ENCODE results near the gene ATG5.
"Not testable (repeated sequence)": the region's sequence is repeated elsewhere in the genome, so short reads cannot be mapped to it uniquely, and the experiment has no call there.

Gene ATG5

DNA sequence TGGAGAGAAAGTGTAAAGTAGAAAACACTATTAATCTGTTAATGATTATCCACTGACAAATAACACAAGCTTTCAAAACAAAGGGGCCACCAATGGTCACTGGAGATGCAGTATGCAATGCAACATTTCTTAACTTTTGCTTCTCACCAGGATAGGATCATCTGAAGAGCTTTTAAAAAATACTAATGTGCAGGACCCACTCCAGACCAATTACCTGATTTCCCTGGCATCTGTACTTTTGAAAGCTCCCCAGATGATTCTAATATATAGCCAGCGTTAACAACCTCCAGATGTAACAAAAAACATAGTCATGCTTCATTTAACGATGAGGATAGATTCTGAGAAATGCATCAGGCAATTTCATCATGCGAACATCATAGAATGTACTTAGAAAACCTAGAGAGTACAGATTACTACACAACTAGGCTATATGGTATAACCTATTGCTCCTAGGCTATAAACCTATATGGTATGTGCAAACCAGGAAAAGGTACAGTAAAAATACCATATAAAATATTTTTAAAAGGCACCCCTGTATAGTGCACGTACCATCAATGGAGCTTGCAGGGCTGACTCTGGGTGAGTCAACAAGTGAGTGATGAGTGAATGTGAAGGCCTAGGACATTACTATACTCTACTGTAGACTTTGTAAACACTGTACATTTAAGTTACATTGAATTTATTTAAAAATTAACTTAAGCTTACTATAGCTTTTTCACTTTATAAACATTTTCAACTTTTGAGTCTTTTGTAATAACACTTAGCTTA lies 69.2 kb downstream of the ATG5 start:
- no peak for DNase-seq

DNA sequence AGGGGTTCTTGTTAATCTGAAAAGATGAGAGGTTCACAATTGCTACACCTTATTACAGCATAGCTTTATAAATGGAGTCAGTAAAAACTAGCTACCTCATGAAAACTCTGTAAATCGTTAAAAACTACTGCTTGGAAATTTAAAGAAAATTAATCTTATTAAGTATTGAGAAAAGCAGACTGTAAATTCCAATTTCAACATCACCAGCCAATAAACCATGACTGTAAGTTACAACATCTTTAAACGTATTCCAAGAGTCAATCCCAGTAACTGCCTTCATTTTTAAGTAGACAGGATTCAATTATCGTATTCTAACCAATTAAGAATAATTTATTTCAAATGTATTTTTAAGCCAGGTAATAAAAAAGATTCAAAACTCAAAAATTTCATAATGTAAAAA lies 70.3 kb downstream of the ATG5 start:
- DNase-seq = no peak

- DNase-seq = no peak
Observed at GRCh38 chr6:106254636-106255035, 70.9 kb downstream of the ATG5 start.

DNA sequence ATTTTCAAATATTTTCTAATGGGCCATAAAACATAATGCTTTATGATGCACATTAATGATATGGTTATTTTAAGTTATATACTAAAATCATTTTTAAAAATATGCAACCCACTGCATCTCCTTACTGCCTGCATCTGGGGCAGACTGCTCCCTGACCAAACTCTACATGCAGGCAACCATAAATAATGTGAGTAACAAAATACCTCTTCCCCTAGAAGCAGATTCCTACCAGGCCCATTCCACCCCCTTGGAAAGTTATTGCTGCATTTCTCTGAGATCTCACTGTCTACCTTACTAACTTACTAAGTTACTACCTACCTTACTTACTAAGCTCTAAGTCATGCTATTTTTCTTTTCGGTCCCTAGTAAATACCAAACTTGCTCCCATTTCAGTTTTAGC lies 71.8 kb downstream of the ATG5 start:
- DNase-seq = no peak

- no peak for DNase-seq
Observed at GRCh38 chr6:106253172-106253571, 72.4 kb downstream of the ATG5 start.

DNA sequence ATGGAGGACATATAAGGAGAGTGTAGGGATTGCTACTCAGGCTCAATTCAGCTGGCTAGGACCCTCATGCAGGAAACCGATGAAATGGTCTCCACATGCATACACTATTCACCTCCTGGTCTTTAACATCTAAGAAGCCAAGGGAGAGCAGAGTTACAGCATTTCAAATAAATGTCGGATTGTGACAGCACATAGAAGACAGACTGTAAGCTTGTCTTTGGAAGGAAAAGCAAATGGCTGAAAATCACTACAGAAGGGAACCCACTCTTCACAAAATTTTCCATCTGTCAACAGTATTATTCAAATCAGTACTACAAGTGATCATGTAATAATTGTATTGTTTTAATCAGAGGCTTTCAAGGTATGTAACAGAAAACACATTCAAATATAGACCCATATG lies 72.9 kb downstream of the ATG5 start:
- DNase-seq = no peak

DNA sequence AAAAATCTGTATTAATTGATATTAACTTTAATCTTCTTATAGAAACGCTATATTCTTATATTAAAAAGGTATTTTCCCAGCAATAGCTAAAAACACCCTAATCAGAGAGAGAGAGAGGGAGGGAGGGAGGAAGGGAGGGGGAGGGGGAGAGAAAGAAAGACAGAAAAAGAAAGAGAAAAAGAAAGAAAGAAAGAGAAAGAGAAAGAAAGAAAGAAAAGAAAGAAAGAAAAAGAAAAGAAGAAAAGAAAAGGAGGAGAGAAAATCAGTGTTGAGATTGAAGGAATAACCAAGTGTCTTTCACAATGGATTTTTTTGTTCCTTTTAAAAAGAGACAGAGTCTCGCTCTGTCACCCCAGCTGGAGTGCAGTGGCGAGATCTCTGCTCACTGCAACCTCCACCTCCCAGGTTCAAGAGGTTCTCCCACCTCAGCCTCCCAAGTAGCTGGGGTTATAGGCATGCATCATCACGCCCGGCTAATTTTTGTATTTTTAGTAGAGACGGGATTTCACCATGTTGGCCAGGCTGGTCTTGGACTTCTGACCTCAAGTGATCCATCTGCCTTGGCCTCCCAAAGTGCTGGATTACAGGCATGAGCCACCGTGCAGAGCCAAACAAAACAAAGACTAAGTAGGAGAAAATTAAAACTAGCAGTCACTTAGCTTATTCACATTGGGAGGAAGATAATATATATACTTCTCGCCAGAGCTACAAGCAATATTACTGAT lies 73.9 kb downstream of the ATG5 start:
- DNase-seq = not testable (repeated sequence)

GRCh38 chr6:106250953-106251352 lies 74.6 kb downstream of the ATG5 start:
- DNase-seq = no peak

DNA sequence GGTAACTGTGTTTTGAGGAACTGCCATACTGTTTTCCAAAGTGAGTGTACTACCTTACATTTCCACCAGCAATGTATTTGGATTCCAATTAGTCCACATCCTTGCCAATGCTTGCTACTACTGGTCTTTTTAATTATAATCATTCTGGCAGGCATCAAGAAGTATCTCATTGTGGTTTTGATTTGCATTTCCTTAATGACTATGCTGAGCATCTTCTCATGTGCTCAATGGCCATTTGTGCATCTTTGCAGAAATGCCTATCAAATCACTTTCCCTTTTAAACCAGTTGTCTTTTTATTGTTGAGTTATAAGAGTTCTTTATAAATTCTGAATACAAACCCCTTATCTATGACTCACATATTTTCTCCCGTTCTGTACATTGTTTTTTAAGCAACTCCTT lies 75.9 kb downstream of the ATG5 start:
- DNase-seq = no peak

GRCh38 chr6:106247733-106248132 lies 77.8 kb downstream of the ATG5 start:
- DNase-seq = no peak

- DNase-seq = no peak
Observed at GRCh38 chr6:106247293-106247692, 78.3 kb downstream of the ATG5 start.

DNA sequence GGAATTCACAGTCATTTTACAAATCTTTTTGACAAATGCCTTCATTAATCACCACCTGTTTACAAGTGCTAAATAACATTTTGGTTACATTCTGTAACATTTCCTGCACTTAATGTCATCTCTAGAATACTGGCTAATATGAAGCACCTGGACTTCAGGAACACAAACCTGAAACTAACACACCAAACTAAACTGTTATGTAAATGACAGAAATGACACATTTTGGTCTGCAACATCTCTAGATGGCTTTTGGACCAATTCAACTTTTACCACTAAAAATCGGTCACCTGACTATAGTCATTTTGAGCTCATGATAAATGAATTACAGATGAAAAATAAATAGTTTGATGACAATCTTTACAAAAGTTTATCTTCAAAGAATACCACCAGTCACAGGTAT lies 80.6 kb downstream of the ATG5 start:
- no peak for DNase-seq

- no peak for DNase-seq
Observed at GRCh38 chr6:106244521-106244920, 81.0 kb downstream of the ATG5 start.

GRCh38 chr6:106243261-106243660 lies 82.3 kb downstream of the ATG5 start:
- no peak for DNase-seq

DNA sequence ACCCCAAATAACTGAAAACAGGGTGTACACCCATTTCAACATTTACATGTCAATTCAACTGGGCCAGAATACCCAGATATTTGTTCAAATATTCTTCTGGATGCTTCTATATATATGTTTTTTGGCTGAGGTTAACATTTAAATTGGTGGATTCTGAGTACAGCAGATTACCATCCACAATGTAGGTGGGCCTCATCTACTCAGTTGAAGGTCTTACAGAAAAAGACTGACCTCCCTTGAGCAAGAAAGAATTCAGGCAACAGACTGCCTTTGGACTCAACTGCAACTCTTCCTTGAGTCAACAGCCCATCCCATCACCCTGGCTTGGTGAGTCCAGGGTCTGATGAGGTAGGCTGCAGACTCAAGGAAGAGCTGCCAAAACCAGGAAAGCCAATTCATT lies 84.1 kb downstream of the ATG5 start:
- DNase-seq = no peak

DNA sequence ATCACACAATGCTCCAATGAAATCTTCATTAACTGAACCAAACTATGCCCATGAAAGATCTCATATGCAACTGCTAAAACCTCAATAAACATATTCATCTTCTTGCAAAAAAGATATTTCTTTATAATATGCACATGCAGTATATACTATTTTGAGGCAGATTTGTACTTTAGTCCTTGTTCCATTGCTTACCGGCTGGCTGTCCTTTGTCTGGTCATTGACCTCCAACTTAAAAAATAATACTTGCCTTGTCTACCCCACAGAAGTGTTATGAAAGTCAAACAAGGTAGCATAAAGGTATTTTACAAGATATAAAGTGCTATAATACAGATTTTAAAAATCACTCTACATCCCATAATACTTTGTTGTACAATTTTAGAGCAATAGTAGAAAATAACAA lies 88.3 kb downstream of the ATG5 start:
- no peak for DNase-seq

GRCh38 chr6:106229876-106230445 lies 95.6 kb downstream of the ATG5 start:
- not testable (repeated sequence) for DNase-seq

DNA sequence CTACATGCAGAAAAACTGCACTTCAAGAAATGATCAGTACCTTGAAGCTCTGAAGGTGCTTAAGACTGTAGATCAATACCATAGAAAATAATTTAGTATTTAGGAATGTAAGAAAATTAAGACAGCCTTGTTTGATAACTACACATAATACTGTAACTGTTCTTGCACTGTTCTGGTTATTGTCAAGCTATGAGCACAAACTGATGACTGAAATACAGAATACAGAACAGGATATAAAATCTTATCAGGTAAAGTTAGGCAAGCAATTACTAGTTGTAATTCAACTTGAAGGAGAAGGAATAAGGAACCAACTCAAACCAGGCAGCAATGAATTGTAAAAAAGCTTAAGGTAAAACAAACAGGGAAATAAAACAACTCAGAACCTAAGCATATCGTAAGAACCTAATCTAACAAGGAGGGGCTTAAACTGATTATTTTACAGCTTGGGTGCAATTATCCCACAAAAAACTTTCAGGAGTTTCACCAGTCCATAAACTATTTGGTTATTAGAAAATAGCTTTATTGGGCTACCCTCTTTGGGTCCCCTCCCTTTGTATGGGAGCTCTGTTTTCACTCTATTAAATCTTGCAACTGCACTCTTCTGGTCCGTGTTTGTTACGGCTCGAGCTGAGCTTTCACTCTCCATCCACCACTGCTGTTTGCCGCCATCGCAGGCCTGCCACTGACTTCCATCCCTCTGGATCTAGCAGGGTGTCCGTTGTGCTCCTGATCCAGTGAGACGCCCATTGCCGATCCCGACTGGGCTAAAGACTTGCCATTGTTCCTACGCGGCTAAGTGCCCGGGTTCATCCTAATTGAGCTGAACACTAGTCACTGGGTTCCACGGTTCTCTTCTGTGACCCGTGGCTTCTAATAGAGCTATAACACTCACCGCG lies 97.7 kb downstream of the ATG5 start:
- DNase-seq = no peak

DNA sequence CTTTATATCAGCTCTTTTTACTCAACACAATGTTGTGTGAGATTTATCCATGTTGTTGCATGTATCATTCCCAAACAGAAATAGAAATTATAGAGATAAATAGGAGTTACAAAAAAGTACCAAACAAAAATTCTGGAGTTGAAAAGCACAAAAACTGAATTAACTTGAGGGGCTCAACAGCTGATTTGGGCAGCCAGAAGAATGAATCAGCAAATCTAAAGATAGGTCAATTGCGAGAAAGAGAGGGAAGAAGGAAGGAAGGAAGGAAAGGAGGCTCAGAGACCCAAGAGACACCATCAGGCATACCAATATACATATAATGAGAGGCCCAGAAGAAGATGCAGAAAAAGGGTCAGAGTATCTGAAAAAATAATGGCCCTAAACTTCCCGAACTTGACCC lies 98.9 kb downstream of the ATG5 start:
- no peak for DNase-seq

- DNase-seq = no peak
Observed at GRCh38 chr6:106225581-106225980, 100.0 kb downstream of the ATG5 start.

DNA sequence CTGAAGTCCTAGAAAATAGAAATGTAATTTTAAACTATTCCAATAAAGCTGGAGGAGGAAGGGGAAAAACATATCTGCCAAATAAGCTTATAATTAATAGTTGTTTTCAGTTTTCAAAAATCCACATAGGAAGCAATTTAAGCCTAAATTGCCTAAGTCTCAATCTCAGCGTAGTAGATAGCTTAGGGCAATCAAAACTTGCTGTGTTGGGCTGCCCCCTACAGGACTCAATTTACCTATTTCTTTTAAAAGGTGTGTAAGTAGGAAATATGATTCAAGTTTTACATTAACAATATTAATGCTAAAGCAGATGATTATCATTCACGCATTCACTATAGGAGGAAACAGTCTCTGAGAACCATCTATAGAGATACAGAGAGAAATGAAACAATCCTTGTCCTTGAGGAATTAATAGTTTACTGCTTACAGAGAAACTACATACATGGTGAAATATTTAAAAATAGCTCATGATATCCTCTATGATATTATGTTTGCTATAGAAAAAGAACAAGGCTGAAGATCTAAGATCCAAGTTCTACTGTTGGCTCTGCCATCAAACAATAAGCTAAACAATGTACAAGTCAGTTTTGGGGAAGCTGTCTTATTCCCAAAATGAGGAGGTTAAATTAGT lies 102.1 kb downstream of the ATG5 start:
- DNase-seq = peak; percentile 70

DNA sequence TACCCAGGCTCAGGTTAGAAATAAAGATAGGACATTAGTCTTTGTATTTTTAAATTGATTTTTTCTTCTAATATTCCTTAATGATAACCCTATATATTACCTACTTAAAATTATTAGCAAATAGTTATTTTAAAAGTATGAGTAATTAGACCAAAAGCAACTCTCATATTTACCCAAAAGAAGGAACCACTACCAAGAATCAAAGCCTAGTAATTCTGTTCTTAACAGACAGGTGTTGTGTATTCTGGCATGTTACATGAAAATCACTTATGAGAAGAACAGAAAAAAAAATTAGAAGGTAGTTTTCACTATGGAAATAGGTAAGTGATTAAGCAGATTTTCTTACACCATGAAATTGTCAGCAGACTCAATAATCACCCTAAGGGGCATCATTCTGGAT lies 105.1 kb downstream of the ATG5 start:
- no peak for DNase-seq

DNA sequence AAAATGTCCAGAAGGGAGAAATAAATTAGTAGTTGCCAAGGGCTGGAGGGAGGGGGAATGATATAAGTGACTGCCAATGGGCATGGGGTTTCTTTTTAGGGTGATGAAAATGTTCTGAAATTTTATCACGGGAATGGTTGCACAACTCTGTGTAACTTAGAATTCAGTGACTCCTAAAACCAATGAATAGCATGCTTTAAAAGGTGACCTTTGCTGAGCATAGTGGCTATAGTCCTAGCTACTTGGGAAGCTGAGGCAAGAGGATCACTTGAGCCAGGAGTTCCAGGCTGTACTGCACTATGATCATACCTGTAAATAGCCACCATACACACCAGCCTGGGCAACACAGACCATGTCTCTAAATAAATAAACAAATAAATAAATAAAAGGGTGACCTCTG lies 109.0 kb downstream of the ATG5 start:
- DNase-seq = no peak

Data from activated naive CD4-positive, alpha-beta T cell treated with Interleukin-2 at 50 U/mL for 16 hours (primary cell).